Measurements from ENCODE around the gene MAML2. TPM values are rescaled to one million over a fixed set of nuclear protein-coding genes. Genes with fewer than 3 reads are reported as not detected.

MAML2 gene
- total and polyA plus RNA-seq, 2 of the 13 experiments (the other 11 are each of a cell fraction or from before 2014, with no cell fraction given), result 2.3 to 25.9 TPM

DNA sequence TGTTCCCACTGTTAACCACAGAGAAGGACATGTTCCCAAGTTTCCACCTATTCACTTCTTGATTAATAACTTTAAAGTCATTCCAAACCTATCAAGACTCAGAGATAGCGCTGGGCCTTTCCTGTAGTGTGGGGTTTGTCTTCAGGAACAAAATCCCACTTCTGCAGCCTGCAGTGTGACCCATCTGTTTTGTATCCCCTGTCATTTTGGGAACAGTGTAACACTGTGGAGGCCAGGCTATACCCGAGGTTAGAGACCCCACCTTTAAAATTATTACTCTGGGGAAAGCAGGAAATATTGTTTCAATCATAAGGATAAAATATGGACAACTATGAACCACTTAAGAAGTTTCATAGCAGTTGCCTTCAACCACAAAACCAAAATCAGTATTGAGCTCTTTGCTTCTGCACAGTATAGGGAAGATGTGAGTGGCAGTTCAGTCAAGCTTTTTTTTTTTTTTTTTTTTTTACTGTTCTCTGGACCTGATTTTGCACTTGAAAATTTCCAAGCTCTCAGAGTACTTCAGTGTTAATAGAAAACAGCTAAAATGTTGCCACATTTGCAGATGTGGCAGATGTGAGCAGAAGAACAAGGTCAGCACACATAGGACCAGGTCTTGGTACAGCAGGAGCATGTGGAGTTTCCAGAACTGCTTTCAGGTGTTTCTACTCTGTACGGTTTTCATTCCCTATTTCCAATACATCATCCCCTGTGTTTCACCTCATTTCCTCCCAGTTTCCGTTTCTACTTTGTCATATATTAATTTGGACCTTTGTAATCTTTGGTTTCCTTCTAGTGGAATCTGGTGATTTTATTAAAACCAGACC, 121.5 kb downstream of the MAML2 start (continued):
- TF ChIP-seq, protein P1, sequence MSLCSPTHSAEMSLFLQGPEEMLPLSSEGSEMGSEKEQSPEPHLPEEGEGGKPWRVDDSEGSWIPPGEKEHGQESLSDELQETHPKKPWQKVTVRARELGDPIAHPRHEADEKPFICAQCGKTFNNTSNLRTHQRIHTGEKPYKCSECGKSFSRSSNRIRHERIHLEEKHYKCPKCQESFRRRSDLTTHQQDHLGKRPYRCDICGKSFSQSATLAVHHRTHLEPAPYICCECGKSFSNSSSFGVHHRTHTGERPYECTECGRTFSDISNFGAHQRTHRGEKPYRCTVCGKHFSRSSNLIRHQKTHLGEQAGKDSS (CRISPR knock-in tag; IDR thresholded peaks at IDR 0.05; ENCODE audit: borderline replicate concordance, low read depth), result no peak
- TF ChIP-seq PHF21A (CRISPR knock-in tag; IDR thresholded peaks at IDR 0.05), result no peak
- no peak for TF ChIP-seq ZNF788 (CRISPR knock-in tag; IDR thresholded peaks at IDR 0.05; ENCODE audit: borderline replicate concordance)
- TF ChIP-seq ISX (CRISPR knock-in tag; conservative IDR thresholded peaks at IDR 0.05), result no peak
- no peak for TF ChIP-seq ZNF44 (CRISPR knock-in tag; IDR thresholded peaks at IDR 0.05)
- no peak for TF ChIP-seq ZEB1 (IDR thresholded peaks at IDR 0.05; ENCODE audit: insufficient replicate concordance, low read depth)

DNA sequence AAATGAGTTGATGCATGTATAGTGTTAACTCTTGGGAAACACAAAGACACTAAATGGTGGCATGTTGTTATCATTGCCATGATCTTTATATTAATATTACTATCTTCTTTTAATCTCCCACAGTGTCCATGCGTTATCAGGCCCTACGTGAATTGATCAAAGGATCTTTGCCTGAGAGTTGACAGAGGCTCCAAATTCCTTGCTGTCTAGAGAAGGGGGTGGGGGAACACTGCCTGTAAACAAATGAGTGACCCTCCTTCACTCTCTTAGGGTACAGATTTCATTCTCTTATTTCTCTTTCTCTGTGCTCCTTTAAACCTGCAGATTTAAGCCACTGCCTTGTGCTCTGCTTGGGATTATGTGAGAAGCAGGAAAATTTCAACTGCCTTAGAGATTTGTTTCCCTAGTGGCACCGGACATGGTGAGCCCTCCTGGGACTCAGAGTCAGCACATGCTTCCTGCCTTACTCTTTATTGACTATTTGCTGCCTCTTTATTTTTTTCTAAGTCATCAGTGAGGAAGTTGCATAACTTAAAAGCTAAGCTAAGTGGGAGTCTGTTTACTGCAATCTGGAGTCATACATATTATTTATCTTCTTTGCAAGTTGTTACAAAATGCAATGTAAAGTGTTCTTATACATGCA, 122.9 kb downstream of the MAML2 start:
- no TSS peak for BruUV-seq (replicated peaks)
- Histone ChIP-seq H3K9ac (ENCODE audit: insufficient read depth, low read depth, low read length) (no peak overlapping the region), H3K9me3 (ENCODE audit: low read length) (no peaks in the 10 kb centered on the region), H3K4me2 (ENCODE audit: low read depth, low read length) (peak overlapping the region; percentile 48), H3K36me3 (replicated peaks in 1 of 2; ENCODE audit: control insufficient read depth in 1 of 2, insufficient read depth in 2 of 2, low read length in 2 of 2) (no peaks in the 10 kb centered on the region), H3K27ac (ENCODE audit: extremely low read length, insufficient read depth, low read length) (peak overlapping the region; percentile 72), H4K20me1 (ENCODE audit: insufficient read depth, low read length) (no peaks in the 10 kb centered on the region), H3K27me3 (ENCODE audit: control insufficient read depth in 1 of 2, insufficient read depth in 2 of 2, low read length in 2 of 2) (no peaks in the 10 kb centered on the region), H3K4me3 (replicated peaks in 1 of 3; ENCODE audit: insufficient read depth in 1 of 3, low read depth in 2 of 3, low read length in 3 of 3) (no peak overlapping the region; a peak in 1 of 6 replicates), H3K4me1 (ENCODE audit: insufficient read depth, low read length) (peaks cover 69% of the 10 kb centered on the region), H2AFZ (ENCODE audit: low read length) (no peak overlapping the region), H3K79me2 (ENCODE audit: insufficient read depth, low read length) (peaks cover 4% of the 10 kb centered on the region)
- intact Hi-C loops (cut with micrococcal nuclease; ENCODE audit: unreplicated experiment), result no loop called here
- ChIA-PET CTCF (ENCODE audit: low intra/inter-chr PET ratio, low total read pairs) (no interaction called here), POLR2A (no interaction called here)
- 18% methylated on average over 3 of the region's 3 CpGs for WGBS (ENCODE audit: low lambda C conversion rate)
- DNase-seq (ENCODE audit: low spot score) (peak; percentile 69), ATAC-seq (peak; percentile 77), FAIRE-seq (no peak)
- in situ Hi-C loops (cut with HindIII; ENCODE audit: extremely low pct_ligation_motif_present, low pct_unique_long_range_greater_than_20kb), result no loop called here
- TF ChIP-seq, protein P2, sequence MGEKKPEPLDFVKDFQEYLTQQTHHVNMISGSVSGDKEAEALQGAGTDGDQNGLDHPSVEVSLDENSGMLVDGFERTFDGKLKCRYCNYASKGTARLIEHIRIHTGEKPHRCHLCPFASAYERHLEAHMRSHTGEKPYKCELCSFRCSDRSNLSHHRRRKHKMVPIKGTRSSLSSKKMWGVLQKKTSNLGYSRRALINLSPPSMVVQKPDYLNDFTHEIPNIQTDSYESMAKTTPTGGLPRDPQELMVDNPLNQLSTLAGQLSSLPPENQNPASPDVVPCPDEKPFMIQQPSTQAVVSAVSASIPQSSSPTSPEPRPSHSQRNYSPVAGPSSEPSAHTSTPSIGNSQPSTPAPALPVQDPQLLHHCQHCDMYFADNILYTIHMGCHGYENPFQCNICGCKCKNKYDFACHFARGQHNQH (CRISPR knock-in tag; IDR thresholded peaks at IDR 0.05), result 0 out of 2 replicates have a peak, but pooled peaks have one; percentile 45
- TF ChIP-seq ZNF510 (CRISPR knock-in tag; IDR thresholded peaks at IDR 0.05; ENCODE audit: low read depth), result no peak
- TF ChIP-seq ELF1 (CRISPR knock-in tag; IDR thresholded peaks at IDR 0.05), result 0 out of 2 replicates have a peak, but pooled peaks have one; percentile 17
- peak; percentile 66; the same call in 1 of the 2 replicates for TF ChIP-seq ZNF792 (CRISPR knock-in tag; IDR thresholded peaks at IDR 0.05)
- TF ChIP-seq ZBTB8A (CRISPR knock-in tag; IDR thresholded peaks at IDR 0.05; ENCODE audit: borderline replicate concordance, low read depth), result no peak
- TF ChIP-seq ZMYM4 (CRISPR knock-in tag; IDR thresholded peaks at IDR 0.05), result no peak
- TF ChIP-seq ISL2 (CRISPR knock-in tag; IDR thresholded peaks at IDR 0.05), result peak; percentile 62; the same call in 1 of the 2 replicates
- 0 out of 2 replicates have a peak, but pooled peaks have one; percentile 37 for TF ChIP-seq TP53 (CRISPR knock-in tag; conservative IDR thresholded peaks at IDR 0.05)
- no peak; the same call in 1 of the 2 replicates for TF ChIP-seq PHF21A (CRISPR knock-in tag; IDR thresholded peaks at IDR 0.05)
- TF ChIP-seq TAF1 (CRISPR knock-in tag; IDR thresholded peaks at IDR 0.05), result no peak
- TF ChIP-seq ZNF160 (CRISPR knock-in tag; IDR thresholded peaks at IDR 0.05), result no peak
- no peak for TF ChIP-seq ZNF124 (CRISPR knock-in tag; IDR thresholded peaks at IDR 0.05)
- TF ChIP-seq, protein P3, sequence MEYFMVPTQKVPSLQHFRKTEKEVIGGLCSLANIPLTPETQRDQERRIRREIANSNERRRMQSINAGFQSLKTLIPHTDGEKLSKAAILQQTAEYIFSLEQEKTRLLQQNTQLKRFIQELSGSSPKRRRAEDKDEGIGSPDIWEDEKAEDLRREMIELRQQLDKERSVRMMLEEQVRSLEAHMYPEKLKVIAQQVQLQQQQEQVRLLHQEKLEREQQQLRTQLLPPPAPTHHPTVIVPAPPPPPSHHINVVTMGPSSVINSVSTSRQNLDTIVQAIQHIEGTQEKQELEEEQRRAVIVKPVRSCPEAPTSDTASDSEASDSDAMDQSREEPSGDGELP (IDR thresholded peaks at IDR 0.05; ENCODE audit: borderline replicate concordance, low read depth), result no peak
- no peak for TF ChIP-seq JARID2 (CRISPR knock-in tag; IDR thresholded peaks at IDR 0.05; ENCODE audit: insufficient replicate concordance)
- no peak for TF ChIP-seq NBN (conservative IDR thresholded peaks at IDR 0.05)
- TF ChIP-seq ELF3 (CRISPR knock-in tag; IDR thresholded peaks at IDR 0.05), result peak; percentile 84
- no peak for TF ChIP-seq SMAD9 (CRISPR knock-in tag; IDR thresholded peaks at IDR 0.05)
